Loucy (cell line): ENCODE results near the gene NOTCH1.

ENCODE experiments used
- H2AFZ ChIP-seq: fragments of 200-600 bp; sonication (generic); 2 replicates; pipeline ENCODE4 v1.6.0; 2016; ENCODE audit warnings: antibody characterized with exemption, mild to moderate bottlenecking, low read length, moderate library complexity
- H3F3A ChIP-seq: fragments of 200-600 bp; 2 replicates; pipeline ENCODE4 v1.6.0; 2016; ENCODE audit warnings: antibody characterized with exemption, low read depth, mild to moderate bottlenecking
- H3K27me3 ChIP-seq: fragments of 200-600 bp; sonication (generic); 2 replicates; pipeline ENCODE4 v1.6.1; 2014; ENCODE audit warnings: low read length, mild to moderate bottlenecking; ENCODE audit not compliant: insufficient read depth, poor library complexity, severe bottlenecking
- H3K36me3 ChIP-seq: fragments of 200-600 bp; sonication (generic); 2 replicates; pipeline ENCODE4 v1.6.1; 2016; ENCODE audit warnings: low read length; ENCODE audit not compliant: insufficient read depth
- H3K4me1 ChIP-seq: fragments of 200-600 bp; sonication (generic); 2 replicates; pipeline ENCODE4 v1.5.1; 2014; ENCODE audit warnings: low read length, mild to moderate bottlenecking; ENCODE audit not compliant: insufficient read depth, poor library complexity, severe bottlenecking
- H3K4me2 ChIP-seq: fragments of 200-600 bp; sonication (generic); 2 replicates; pipeline ENCODE4 v1.6.0; 2014; ENCODE audit warnings: antibody characterized with exemption, low read length, low read depth, mild to moderate bottlenecking; ENCODE audit not compliant: poor library complexity, severe bottlenecking
- H3K4me3 ChIP-seq: fragments of 200-600 bp; sonication (generic); 2 replicates; pipeline ENCODE4 v1.5.1; 2014; ENCODE audit warnings: low read length, mild to moderate bottlenecking, mixed read lengths; ENCODE audit not compliant: poor library complexity, severe bottlenecking
- H3K79me2 ChIP-seq: fragments of 200-600 bp; sonication (generic); 2 replicates; pipeline ENCODE4 v1.6.1; 2014; ENCODE audit warnings: low read length; ENCODE audit not compliant: insufficient read depth
- H3K9ac ChIP-seq: fragments of 200-600 bp; sonication (generic); 2 replicates; pipeline ENCODE4 v1.6.0; 2014; ENCODE audit warnings: mild to moderate bottlenecking, low read depth, low read length, moderate library complexity; ENCODE audit not compliant: poor library complexity, severe bottlenecking
- H3K9me2 ChIP-seq: fragments of 200-600 bp; sonication (generic); replicated peaks from 2 replicates; pipeline ENCODE4 v1.6.1; 2016; ENCODE audit warnings: low read depth, low read length, mixed read lengths
- H3K9me3 ChIP-seq: fragments of 200-600 bp; sonication (generic); 2 replicates; pipeline ENCODE4 v1.6.1; 2014; ENCODE audit warnings: mild to moderate bottlenecking, antibody characterized with exemption, low read length, low read depth; ENCODE audit not compliant: insufficient read depth
- H4K20me1 ChIP-seq: fragments of 200-600 bp; sonication (generic); 2 replicates; pipeline ENCODE4 v1.6.0; 2014; ENCODE audit warnings: antibody characterized with exemption, low read length, mild to moderate bottlenecking; ENCODE audit not compliant: insufficient read depth, poor library complexity, severe bottlenecking
- EZH2phosphoT487 ChIP-seq: fragments of 200-600 bp; IDR thresholded peaks from 2 replicates; pipeline ENCODE4 v1.6.1; 2018; ENCODE audit warnings: antibody characterized with exemption, mild to moderate bottlenecking, moderate library complexity, borderline replicate concordance
- TF ChIP-seq, protein P1 (sequence below): fragments of 200-600 bp; sonication (generic); conservative IDR thresholded peaks from 2 replicates; pipeline ENCODE4 v1.5.1; 2014; ENCODE audit warnings: mild to moderate bottlenecking, antibody characterized with exemption, low read length

NOTCH1 gene

GRCh38 chr9:136501686-136502085 is 44.2 kb downstream of the NOTCH1 start:
- Histone ChIP-seq H3K9ac (no peak overlapping the region), H3K79me2 (no peaks in the 10 kb centered on the region), H3K4me2 (no peak overlapping the region), H4K20me1 (no peaks in the 10 kb centered on the region), H3K4me3 (no peak overlapping the region), H3K4me1 (no peaks in the 10 kb centered on the region), H2AFZ (no peak overlapping the region), H3K27me3 (no peaks in the 10 kb centered on the region), H3F3A (no peaks in the 10 kb centered on the region), H3K9me2 (no peaks in the 10 kb centered on the region), H3K9me3 (no peaks in the 10 kb centered on the region), H3K36me3 (no peaks in the 10 kb centered on the region; the same call in 1 of the 2 replicates)
- TF ChIP-seq, protein P1, sequence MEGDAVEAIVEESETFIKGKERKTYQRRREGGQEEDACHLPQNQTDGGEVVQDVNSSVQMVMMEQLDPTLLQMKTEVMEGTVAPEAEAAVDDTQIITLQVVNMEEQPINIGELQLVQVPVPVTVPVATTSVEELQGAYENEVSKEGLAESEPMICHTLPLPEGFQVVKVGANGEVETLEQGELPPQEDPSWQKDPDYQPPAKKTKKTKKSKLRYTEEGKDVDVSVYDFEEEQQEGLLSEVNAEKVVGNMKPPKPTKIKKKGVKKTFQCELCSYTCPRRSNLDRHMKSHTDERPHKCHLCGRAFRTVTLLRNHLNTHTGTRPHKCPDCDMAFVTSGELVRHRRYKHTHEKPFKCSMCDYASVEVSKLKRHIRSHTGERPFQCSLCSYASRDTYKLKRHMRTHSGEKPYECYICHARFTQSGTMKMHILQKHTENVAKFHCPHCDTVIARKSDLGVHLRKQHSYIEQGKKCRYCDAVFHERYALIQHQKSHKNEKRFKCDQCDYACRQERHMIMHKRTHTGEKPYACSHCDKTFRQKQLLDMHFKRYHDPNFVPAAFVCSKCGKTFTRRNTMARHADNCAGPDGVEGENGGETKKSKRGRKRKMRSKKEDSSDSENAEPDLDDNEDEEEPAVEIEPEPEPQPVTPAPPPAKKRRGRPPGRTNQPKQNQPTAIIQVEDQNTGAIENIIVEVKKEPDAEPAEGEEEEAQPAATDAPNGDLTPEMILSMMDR = no peak
- TF ChIP-seq EZH2phosphoT487 = no peak

GRCh38 chr9:136499935-136500910 is 45.6 kb downstream of the NOTCH1 start:
- Histone ChIP-seq H3K36me3 (no peaks in the 10 kb centered on the region; the same call in 1 of the 2 replicates), H4K20me1 (no peaks in the 10 kb centered on the region), H3K9ac (no peak overlapping the region), H3K9me3 (no peaks in the 10 kb centered on the region), H3K4me3 (no peak overlapping the region), H3K79me2 (no peaks in the 10 kb centered on the region), H3K27me3 (no peaks in the 10 kb centered on the region), H3F3A (no peaks in the 10 kb centered on the region), H2AFZ (no peak overlapping the region), H3K9me2 (no peaks in the 10 kb centered on the region), H3K4me1 (no peaks in the 10 kb centered on the region), H3K4me2 (no peak overlapping the region)
- TF ChIP-seq, protein P1 = no peak
- no peak for TF ChIP-seq EZH2phosphoT487

- H2AFZ ChIP-seq = no peak overlapping the region
- H3K36me3 ChIP-seq = no peaks in the 10 kb centered on the region; the same call in 1 of the 2 replicates
- no peak for TF ChIP-seq EZH2phosphoT487
- TF ChIP-seq, protein P1 = no peak
Observed at GRCh38 chr9:136499071-136499934, 46.5 kb downstream of the NOTCH1 start.

More at GRCh38 chr9:136499071-136499934, 46.5 kb downstream of the NOTCH1 start:
- Histone ChIP-seq H3K9ac (no peak overlapping the region), H3K4me1 (no peaks in the 10 kb centered on the region), H4K20me1 (no peaks in the 10 kb centered on the region), H3K9me2 (no peaks in the 10 kb centered on the region), H3K4me2 (no peak overlapping the region), H3K9me3 (no peaks in the 10 kb centered on the region), H3K79me2 (no peaks in the 10 kb centered on the region), H3K27me3 (no peaks in the 10 kb centered on the region), H3K4me3 (no peak overlapping the region), H3F3A (no peaks in the 10 kb centered on the region)
